HG03139 (cell line): ENCODE results near the gene BSN.
"Not testable (repeated sequence)": the region's sequence is repeated elsewhere in the genome, so short reads cannot be mapped to it uniquely, and the experiment has no call there.

Source experiments
- ATAC-seq: cut with Tn5 transposase; IDR thresholded peaks from one replicate; pipeline ENCODE4 v1.9.1; 2021; ENCODE audit not compliant: unreplicated experiment

BSN gene

DNA sequence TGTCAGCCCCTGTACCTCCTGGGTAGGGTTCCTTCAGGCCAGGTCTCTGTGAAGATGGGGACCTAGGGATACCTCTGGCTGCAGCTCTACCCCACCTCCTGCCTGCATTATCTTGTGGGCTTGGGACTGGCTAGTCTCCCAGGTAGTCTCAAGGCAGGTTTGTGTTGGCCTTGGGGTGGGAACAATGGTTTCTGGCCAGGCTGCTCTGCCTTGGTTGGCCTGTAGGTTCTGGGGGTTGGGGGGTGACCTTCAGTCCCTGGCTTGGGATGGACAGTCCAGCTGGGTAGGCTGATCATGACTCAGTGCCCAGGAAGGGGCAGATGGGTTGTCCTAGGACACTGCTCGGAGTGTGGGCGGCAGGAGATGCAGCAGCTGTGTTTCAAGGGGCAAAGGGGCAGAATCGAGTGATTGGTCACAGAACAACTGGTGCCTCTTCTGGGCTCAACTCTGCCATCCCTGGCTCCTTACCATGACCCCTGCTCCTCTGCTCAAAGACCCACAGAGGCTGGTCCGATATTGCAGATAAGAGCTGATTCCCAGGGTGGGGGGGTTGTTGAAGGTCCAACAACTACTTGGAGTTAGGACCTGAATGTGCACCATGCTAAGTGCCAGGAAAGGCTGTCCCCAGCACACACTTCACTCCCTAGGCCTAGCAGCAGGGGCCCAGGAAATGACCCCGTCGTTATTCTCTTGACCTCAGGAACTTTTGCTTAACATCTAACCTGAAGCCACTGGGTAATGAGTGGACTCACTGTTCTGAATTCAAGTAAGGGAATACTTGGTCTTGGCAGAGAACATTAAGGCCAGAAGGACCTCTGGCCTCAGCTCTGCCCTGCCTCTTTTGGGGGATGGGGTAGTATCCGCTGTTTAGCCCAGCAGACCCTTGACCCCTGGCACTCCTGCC lies 18.1 kb upstream of the BSN start:
- ATAC-seq = no peak

DNA sequence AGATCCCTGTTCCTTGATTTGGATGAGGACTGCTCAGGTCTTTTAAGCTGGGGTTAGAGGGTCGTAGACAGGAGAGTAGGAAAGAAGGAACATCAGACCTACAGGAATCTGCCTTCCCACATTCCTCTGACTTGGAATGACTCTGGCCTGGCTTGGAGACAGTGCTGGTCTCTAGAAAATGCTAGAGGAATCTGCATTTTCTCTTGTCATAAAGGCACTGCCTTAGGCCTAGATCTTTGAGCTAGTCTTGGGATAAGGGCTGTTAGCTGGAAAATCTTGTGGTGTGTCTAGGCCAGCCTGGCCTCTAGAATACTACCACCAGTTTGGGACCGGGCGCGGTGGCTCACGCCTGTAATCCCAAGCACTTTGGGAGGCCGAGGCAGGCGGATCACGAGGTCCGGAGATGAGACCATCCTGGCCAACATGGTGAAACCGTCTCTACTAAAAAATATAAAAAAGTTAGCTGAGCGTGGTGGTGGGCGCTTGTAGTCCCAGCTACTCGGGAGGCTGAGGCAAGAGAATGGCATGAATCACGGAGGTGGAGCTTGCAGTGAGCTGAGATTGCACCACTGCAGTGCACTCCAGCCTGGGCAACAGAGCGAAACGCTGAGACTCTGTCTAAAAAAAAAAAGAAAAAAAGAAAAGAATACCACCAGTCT lies 17.3 kb upstream of the BSN start:
- no peak for ATAC-seq

DNA sequence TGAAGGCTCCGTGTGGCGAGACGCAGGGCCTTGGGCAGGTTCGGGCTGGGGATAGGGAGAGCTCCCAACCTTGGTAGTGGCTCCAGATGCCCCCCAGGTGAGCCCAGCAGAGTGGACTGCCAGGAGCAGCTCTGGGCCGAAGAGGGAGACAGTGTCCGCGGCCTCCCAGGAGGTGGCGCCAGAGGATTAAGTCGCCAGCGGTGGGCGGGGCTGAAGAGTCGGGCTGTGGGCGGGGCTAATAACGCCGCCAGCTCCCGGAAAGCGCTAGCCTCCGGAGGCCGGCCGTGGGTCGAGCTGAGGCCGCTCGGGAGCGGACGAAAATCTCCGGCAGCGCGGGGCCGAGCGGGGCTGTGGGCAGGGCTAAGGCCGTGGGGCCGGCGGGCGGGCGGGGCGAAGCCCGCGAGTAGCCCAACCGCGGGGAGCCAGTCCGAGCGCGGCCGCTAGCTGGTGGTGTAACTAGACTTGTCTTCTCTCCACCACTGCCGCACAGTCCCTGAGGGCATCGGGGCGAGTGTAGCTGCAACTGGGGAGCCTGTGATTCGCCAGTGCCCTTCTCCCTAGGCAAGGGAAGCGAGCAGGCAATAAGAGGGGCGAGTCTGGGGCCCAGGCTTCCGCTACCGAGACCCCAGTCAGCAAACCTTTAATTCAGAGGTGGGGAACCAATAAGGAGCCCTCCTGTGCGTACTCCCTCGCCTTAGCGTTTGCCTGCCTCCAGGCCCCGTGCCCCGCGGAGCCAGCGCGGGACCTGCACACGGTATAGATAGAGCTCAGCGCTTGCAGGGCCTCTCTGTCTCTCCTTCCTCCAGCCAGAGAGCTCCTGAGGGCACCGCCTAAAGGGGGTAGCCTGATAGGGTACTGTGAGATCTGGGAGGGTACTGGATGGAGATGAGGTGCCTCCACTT lies 14.4 kb upstream of the BSN start:
- ATAC-seq = peak; percentile 87

DNA sequence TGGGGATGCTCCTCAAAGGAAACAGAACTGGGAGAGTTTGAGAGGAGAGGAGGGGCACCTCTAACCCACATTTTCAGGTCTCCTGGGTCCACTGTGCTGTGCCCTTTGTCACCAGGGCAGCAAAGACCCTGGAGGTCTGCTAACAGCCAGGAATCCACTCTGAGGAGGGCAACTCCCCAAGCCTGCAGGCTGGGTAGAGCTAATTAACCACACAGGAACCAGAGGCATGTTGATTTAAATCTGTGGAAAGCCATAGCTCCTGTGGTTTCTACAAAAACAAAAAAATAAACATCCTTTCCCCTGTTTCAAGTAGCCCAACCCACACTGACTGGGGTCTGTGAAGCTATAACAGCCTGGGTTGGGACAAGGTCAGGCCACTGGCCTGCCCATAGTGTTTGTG lies 2.2 kb upstream of the BSN start:
- no peak for ATAC-seq

DNA sequence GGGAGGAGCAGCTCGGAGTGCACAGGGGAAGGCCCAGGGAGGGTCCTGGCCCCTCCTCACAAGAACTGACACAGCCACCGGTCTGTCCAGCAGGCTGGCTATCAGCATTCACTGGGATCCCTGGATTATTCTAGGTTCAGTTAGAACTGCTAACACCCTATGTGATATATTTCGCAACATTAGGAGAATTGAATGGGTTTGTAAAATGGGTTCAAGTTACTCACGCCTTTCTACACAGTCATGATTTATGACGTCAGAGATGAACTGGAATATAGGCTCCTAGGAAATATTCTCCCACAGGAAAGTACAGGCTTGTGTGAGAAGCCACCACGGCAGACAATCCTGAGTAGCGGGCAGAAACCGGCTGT lies 969 bp upstream of the BSN start:
- no peak for ATAC-seq

DNA sequence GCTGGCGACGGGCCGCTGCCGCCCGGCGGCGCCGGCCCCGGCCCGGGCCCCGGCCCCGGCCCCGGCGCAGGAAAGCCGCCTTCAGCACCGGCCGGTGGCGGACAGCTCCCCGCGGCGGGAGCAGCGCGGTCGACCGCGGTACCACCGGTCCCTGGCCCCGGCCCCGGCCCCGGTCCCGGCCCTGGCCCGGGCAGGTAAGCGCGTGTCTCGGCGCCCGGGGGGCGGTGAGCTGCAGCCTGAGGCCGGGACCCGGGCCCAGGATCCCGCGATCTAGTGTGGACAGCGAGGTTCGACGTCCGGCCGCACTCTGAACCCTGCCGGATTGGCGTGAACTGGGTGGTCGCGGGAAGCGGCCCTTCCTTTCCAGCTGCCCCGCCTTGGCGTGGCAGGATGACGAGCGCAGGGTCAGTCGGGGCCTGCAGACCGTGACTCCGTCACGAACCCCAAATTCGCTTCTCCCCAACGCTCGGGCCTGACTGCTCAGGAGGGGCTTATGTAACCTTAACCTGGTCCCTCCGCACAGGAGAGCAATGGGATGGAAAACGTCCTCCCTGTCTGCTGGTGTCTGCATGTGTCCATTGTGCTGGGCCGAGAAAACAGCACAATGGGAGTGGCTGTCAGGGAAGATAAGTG lies 472 bp downstream of the BSN start:
- ATAC-seq = peak; percentile 58

DNA sequence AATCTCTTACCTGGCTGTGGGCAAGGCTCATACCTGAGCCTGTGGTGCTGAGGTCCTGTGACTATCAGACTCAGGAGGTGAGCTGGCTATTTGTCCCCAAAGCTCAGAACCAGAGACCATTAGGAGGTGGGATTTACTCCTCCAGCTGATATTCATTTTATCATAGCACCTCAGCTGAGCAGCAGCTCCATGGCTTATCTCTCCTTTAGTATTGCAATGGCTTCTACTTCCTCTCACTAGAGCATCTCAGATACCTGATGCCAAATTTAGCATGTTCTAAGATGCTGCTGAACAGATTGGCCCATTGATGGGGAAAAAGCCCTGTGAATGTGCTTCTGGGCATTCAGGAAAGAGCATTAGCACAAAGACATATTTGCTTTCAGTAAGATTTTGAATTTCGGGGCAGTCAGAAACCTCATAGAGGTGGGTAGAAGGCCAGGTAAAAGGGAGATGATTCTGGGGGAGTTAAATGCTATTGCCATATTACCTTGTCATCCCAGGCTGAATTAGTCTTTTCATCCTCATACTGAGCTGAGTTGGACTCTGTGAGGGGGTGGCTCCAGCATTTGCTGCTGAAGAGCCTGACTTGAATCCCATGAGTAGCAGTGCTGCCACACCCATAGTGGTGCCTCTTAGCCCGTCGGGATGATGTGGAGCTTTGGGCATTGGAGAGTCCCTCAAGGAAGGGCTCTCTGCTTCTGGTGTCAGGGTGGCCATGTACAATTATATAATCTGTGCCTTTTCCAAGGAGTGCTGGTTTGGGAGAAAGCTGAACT lies 2.4 kb downstream of the BSN start:
- ATAC-seq = no peak

DNA sequence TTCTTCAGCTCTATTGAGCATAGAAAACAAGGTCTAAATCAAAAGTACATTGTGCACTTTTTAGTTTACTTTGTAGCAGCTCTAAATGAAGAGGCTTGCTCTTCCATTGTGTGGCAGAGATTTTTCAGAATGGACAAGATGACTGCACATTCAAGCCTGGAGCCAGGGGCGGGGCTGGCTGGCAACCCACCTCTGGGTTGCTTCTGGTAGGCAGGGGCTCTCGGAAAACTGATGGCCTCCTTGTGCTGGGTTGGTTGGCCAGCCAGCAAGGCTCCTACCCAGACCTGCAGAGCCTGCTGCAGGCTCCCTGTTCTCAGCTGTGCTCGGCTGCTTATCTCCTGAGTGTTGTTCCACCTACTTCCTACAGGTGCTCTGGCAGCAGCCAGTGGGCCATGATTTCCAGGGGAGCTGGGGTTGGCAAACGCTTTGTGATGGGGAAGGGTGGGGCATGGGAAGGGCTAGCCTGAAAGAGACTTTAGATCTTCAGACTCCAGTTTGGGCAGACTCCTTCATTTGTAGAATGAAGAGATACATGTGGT lies 8.8 kb downstream of the BSN start:
- ATAC-seq = no peak

DNA sequence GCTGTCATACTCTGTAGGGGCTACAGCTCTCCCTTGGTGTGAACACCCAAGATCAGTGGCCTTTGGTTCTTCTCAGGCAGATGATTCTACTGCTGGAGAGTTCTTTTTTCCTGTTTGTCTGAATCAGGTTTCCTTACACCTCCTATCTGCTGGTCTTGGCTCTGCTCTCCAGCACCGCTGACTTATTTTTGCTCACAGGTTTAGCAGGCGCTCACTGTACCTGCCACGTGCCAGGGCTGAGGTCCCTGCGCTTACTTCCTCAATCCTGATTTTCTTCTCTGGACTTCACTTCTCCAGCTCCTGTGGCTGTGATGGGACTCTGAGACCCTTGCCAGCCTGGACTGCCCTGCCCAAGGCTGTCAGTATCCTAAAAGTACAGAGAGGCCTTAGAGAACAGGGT lies 9.5 kb downstream of the BSN start:
- ATAC-seq = no peak

DNA sequence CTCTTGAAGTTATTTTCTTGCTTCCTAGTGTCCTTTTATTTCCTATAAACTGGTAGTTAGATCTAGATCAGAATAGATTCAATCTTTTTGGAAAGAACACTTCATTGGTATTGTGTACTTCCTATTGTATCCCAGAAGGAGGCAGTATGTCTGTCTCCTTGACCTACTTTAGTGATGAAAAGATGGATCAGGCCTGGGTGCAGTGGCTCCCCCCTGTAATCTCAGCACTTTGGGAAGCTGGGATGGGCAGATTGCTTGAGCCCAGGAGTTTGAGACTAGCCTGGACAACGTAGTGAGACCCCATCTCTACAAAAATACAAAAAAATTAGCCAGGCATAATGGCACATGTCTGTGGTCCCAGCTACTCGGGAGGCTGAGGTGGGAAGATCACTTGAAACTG lies 12.0 kb downstream of the BSN start:
- ATAC-seq = no peak

DNA sequence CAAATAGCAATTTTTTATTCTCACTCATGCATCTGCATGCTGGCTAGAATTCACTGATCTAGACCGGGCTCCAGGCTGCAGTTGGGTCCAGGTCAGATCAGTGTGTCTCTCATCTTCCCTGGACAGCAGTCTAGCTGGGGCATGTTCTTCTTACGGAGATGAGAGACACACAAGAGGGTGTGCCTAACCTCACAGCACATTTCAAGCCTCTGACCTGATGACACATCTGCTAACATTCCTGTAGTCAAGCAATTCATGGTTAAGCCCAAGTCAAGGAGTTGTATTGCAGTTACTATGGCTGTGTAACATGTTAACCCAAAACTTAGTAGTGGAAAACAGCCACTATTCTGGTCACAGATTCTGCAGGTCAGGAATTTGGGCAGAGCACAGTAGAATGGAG lies 13.1 kb downstream of the BSN start:
- ATAC-seq = no peak

DNA sequence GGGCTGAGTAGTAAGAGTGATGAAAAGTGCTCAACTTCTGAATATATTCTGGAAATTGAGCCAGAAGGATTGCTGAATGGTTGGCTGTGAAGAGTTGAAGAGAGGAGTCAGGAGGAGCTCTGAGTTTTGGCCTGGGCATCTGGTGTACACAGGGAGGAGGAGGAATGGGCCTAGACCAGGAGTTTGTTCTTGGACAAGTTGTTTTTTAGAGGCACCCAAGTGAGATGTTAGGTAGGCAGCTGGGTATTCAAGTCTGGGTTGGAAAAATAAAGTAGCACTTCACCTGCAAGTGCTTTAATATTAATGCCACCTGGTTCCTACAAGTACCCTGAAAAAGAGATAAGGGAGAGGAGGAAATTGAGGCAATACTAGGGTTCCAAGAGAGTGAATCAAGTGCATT lies 14.7 kb downstream of the BSN start:
- no peak for ATAC-seq

DNA sequence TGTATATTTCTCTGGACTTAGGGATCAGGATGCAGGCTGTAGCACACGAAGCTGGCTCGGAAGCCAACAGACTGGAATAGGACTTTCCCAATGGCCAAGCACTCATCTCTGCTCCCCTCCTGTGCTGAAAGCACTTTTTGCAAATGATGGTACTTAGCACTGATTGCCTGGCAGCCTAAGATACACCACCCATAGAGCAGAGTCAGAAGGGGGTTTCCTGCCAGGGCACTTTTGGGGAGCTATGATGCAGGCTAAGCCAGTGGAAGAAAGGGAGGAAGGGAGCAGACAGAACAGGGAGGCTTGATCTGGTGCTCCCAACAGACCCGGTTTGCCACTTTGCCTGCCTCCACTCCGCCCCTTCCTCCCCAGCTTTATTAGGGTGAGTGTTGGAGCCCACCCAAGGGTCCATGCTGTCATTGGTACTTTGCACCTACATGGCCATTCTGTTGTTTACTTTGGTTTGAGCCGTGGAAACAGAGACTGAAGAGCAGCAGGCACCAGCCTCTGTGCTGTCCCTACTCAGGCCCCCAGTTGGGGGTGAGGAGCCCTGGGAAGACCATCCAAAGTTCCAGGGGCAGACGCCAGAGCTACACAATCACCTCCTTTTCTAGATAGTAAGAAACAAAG lies 15.9 kb downstream of the BSN start:
- no peak for ATAC-seq

DNA sequence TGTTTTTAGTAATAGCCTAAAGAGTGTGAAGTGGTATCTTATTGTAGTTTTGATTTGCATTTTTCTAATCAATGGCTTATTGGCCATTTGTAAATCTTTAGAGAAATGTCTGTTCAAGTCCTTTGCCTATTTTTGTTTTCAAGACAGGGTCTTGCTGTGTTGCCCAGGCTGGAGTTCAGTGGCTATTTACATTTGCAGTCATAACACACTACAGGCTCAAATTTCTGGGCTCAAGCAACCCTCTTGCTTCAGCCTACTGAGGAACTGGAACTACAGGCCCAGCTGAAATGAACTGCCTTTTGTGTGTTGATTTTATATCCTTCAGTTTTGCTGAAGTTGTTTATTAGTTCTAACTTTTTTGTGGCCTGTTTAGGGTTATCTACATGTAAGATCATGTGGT lies 27.9 kb downstream of the BSN start:
- no peak for ATAC-seq

DNA sequence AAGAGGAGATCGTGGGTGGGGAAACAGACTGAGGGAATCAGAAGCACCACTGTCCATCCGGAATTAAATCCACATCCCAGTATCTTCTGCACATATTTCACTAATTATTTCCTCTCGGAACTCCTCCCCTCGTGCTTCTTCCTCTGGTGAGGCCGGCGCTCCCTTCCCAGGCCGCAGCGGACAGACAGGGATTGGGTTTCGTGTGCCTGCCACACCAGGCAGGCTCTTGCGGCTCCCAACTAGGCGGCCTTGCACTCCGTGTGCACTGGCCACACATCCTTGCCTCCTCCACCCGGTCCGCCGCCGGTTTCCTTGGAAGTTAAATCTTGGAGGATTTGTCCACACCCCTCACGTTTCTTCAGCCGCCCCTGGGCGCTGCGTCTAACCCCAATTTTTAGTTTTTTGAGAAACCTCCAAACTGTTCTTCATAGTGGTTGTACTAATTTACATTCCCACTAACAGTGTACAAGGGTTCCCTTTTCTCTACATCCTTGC lies 31.0 kb downstream of the BSN start:
- not testable (repeated sequence) for ATAC-seq

DNA sequence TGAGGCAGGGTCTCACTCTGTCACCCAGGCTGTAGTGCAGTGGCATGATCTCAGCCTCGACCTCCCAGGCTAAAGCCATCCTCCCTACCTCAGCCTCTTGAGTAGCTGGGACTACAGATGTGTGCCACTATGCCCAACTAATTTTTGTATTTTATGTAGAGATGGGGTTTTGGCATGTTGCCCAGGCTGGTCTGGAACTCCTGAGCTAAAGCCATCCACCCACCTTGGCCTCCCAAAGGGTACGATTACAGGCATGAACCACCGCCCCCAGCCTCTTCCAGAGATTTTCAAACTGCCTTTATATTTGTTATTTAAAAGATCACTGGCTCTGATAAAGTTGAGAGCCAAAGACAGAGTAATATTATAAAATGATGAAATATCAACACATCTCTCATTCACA lies 37.3 kb downstream of the BSN start:
- ATAC-seq = no peak

DNA sequence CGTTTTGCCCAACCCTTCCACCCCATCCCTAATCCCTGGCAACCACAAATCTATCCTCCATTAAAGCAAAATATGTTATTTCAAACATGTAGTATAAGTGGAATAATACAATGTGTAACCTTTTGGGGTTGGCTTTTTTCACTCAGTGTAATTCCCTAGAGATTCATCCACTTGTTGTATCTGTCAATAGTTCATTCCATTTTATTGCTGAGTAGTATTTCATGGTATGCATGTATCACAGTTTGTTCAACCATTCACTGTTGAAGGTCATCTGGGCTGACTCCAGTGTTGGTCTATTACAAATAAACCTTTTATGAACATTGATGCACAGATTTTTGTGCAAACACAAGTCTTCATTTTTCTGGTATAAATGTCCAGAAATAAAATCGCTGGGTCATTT lies 38.8 kb downstream of the BSN start:
- ATAC-seq = no peak

DNA sequence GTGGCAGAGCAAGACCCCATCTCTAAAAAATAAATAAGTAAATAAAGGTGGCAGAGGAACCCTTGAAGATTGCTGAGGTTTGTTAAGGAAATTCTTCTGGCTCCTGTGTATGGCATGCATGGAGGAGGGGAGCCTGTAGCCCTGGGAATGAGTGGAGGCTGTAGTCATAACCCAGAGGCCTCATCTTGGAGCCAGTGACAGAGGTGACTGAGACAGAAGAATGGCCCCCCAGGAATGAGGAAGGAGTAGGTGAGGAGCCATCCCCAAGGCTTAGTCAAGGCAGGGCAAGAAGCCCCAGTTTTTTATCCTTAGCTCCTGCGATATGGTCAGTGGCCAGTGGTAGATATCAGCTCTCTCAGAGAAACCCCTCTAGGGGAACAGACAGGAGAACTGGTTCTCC lies 46.5 kb downstream of the BSN start:
- ATAC-seq = no peak

DNA sequence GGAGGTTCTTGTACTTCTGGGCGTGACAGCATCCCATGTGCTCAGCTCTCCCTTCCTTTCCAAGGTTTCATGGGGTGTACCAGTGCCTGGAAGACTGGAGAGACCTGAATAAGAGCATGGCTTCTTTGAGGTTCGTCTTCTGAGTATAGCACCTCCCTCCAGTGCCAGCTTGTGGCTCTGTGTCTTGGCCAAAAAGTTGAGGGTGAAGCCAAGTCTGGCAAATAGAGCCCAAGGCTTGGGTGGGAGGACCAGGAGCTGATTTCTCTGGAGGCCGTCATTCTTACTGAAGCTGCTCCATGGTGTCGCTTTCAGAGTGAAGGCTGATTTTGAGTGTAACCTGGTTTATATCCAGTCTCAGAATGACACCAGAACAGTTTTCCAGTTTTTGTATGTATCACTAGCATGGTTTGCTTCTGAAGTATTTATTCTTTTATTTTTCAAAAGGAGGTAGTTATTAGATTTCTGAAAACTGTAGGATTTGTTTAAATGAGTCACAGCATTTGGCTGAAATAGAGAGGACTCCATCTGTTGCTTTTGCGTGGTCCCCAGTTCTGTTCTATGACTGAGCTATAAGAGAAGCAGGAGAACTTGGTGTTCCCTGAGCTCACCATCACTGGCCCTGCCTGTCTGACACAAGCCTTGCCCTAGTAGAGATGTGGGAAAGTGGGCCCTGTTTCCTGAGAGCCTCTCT lies 47.2 kb downstream of the BSN start:
- no peak for ATAC-seq
